ENCODE measurements around the gene CUL7.
"Not testable (repeated sequence)": the region's sequence is repeated elsewhere in the genome, so short reads cannot be mapped to it uniquely, and the experiment has no call there.

The CUL7 gene

GRCh38 chr6:43006251-43006650, 47.4 kb downstream of the CUL7 start:
- Mint-ChIP-seq H3K27me3 (no peaks in the 10 kb centered on the region), H3K27ac (no peak overlapping the region), H3K36me3 (peaks cover 18 to 43% of the 10 kb centered on the region in 2 donors), H3K4me1 (peaks cover 5 to 19% of the 10 kb centered on the region in 2 donors), H3K9me3 (no peaks in the 10 kb centered on the region), H3K4me3 (no peak overlapping the region)
- no peak for DNase-seq
- ATAC-seq (replicated peaks): no peak

GRCh38 chr6:43005844-43006243, 47.8 kb downstream of the CUL7 start:
- H3K4me1 Mint-ChIP-seq: peaks cover 5 to 17% of the 10 kb centered on the region in 2 donors
- ATAC-seq (replicated peaks) (no peak), DNase-seq (no peak)
- no peak overlapping the region for H3K4me3 Mint-ChIP-seq
- no peaks in the 10 kb centered on the region for H3K27me3 Mint-ChIP-seq
- H3K36me3 Mint-ChIP-seq: peaks cover 18 to 42% of the 10 kb centered on the region in 2 donors
- no peak overlapping the region for H3K27ac Mint-ChIP-seq
- H3K9me3 Mint-ChIP-seq: no peaks in the 10 kb centered on the region

GRCh38 chr6:43001843-43002242, 51.8 kb downstream of the CUL7 start:
- Mint-ChIP-seq H3K4me3 (no peak overlapping the region), H3K27ac (no peak overlapping the region), H3K27me3 (no peaks in the 10 kb centered on the region), H3K9me3 (no peaks in the 10 kb centered on the region), H3K36me3 (peaks cover 7 to 24% of the 10 kb centered on the region in 2 donors), H3K4me1 (peaks cover 0 to 5% of the 10 kb centered on the region in 2 donors)
- ATAC-seq (replicated peaks): no peak
- DNase-seq: no peak

GRCh38 chr6:42998205-42998604, 55.4 kb downstream of the CUL7 start:
- Mint-ChIP-seq H3K4me1 (peaks cover 2 to 13% of the 10 kb centered on the region in 2 donors), H3K36me3 (peaks cover 9 to 17% of the 10 kb centered on the region in 2 donors)
- not testable (repeated sequence) for H3K4me3 Mint-ChIP-seq; H3K27ac Mint-ChIP-seq; DNase-seq; H3K9me3 Mint-ChIP-seq; H3K27me3 Mint-ChIP-seq; ATAC-seq (replicated peaks)

GRCh38 chr6:42996513-42996912, 57.1 kb downstream of the CUL7 start:
- no peak overlapping the region for H3K27ac Mint-ChIP-seq
- DNase-seq (no peak), ATAC-seq (replicated peaks) (no peak)
- no peak overlapping the region for H3K4me3 Mint-ChIP-seq
- H3K4me1 Mint-ChIP-seq: peaks cover 2 to 13% of the 10 kb centered on the region in 2 donors
- H3K9me3 Mint-ChIP-seq: no peaks in the 10 kb centered on the region
- peaks cover 9 to 16% of the 10 kb centered on the region in 2 donors for H3K36me3 Mint-ChIP-seq
- H3K27me3 Mint-ChIP-seq: no peaks in the 10 kb centered on the region

GRCh38 chr6:42993445-42993844, 60.2 kb downstream of the CUL7 start:
- no peak overlapping the region for H3K4me3 Mint-ChIP-seq
- no peaks in the 10 kb centered on the region for H3K27me3 Mint-ChIP-seq
- peaks cover 2 to 12% of the 10 kb centered on the region in 2 donors for H3K4me1 Mint-ChIP-seq
- H3K9me3 Mint-ChIP-seq: no peaks in the 10 kb centered on the region
- ATAC-seq (replicated peaks): no peak
- no peak overlapping the region for H3K27ac Mint-ChIP-seq
- peaks cover 20 to 26% of the 10 kb centered on the region in 2 donors for H3K36me3 Mint-ChIP-seq
- no peak for DNase-seq

- DNase-seq (no peak), ATAC-seq (replicated peaks) (no peak)
- Mint-ChIP-seq H3K27ac (no peak overlapping the region), H3K27me3 (no peaks in the 10 kb centered on the region), H3K4me3 (no peak overlapping the region), H3K36me3 (peaks cover 22 to 32% of the 10 kb centered on the region in 2 donors), H3K9me3 (no peaks in the 10 kb centered on the region), H3K4me1 (peaks cover 22 to 43% of the 10 kb centered on the region in 2 donors)
Measured at GRCh38 chr6:42989923-42990322, 63.7 kb downstream of the CUL7 start.

GRCh38 chr6:42988486-42989020, 65.1 kb downstream of the CUL7 start:
- no peak for ATAC-seq (replicated peaks)
- H3K36me3 Mint-ChIP-seq: peaks cover 20 to 30% of the 10 kb centered on the region in 2 donors

More at GRCh38 chr6:42988486-42989020, 65.1 kb downstream of the CUL7 start:
- DNase-seq: no peak
- Mint-ChIP-seq H3K4me1 (peaks cover 27 to 44% of the 10 kb centered on the region in 2 donors), H3K27ac (no peak overlapping the region), H3K9me3 (no peaks in the 10 kb centered on the region), H3K4me3 (no peak overlapping the region), H3K27me3 (no peaks in the 10 kb centered on the region)

Data from stimulated activated naive B cell treated with anti-CD40 and anti-IgM and Interleukin-4, amounts not matched to agents 10 μg/mL and 1 μg/mL and 100 μg/mL, for 72 hours (primary cell).